ENCODE measurements around the gene MRPL22. TPM values are rescaled to one million over a fixed set of nuclear protein-coding genes. Genes with fewer than 3 reads are reported as not detected.
"Not testable (repeated sequence)": the region's sequence is repeated elsewhere in the genome, so short reads cannot be mapped to it uniquely, and the experiment has no call there.

Gene MRPL22
- 63.8 TPM for polyA plus RNA-seq (2012; ENCODE audit: missing spikeins)

- DNase-seq (ENCODE audit: insufficient read length): peak; percentile 71
- FAIRE-seq: peak; percentile 92
- peak; percentile 91 for TF ChIP-seq POLR2A (IDR thresholded peaks at IDR 0.05; ENCODE audit: low read depth, low read length)
- TF ChIP-seq TAF1 (IDR thresholded peaks at IDR 0.05; ENCODE audit: borderline replicate concordance, low read depth, low read length): peak; percentile 78; the same call in 1 of the 2 replicates
- peak; percentile 85 for TF ChIP-seq POLR2AphosphoS5 (IDR thresholded peaks at IDR 0.05; ENCODE audit: low read depth, low read length)
These were observed at the start of gene MRPL22 for GRCh38 chr5:154940772-154941620. Gene MRPL22, plus strand, starts transcription at chr5:154941073. Its CDS starts 38 bp downstream, at chr5:154941111.

GRCh38 chr5:154892369-154892771, 48.5 kb upstream of the MRPL22 start:
- no peak for DNase-seq (ENCODE audit: insufficient read length)
- no peak for TF ChIP-seq POLR2A (IDR thresholded peaks at IDR 0.05; ENCODE audit: low read depth, low read length)
- no peak for TF ChIP-seq TAF1 (IDR thresholded peaks at IDR 0.05; ENCODE audit: borderline replicate concordance, low read depth, low read length)
- no peak for TF ChIP-seq POLR2AphosphoS5 (IDR thresholded peaks at IDR 0.05; ENCODE audit: low read depth, low read length)
- FAIRE-seq: no peak

DNA sequence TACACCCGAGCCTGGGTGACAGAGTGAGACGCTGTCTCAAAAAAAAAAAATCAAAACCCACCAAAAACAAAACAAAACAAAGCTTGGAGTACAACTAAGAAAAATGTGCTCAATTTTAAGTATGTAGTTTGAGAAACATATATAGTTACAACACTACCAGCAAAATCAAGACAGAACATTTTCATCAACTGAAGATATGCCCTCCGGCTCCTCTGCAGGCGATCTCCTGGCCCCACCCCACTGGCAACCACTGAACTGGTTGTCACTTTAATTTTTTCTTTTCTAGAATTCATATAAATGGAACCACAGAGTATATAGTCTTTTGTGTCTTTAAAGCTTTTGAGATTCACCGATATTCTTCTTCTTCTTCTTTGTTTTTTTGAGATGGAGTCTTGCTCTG, 47.5 kb upstream of the MRPL22 start:
- FAIRE-seq (no peak), DNase-seq (ENCODE audit: insufficient read length) (no peak)
- TF ChIP-seq POLR2A (IDR thresholded peaks at IDR 0.05; ENCODE audit: low read depth, low read length) (no peak), TAF1 (IDR thresholded peaks at IDR 0.05; ENCODE audit: borderline replicate concordance, low read depth, low read length) (no peak), POLR2AphosphoS5 (IDR thresholded peaks at IDR 0.05; ENCODE audit: low read depth, low read length) (no peak)

GRCh38 chr5:154895606-154896561, 45.0 kb upstream of the MRPL22 start:
- TF ChIP-seq TAF1 (IDR thresholded peaks at IDR 0.05; ENCODE audit: borderline replicate concordance, low read depth, low read length) (no peak), POLR2AphosphoS5 (IDR thresholded peaks at IDR 0.05; ENCODE audit: low read depth, low read length) (no peak), POLR2A (IDR thresholded peaks at IDR 0.05; ENCODE audit: low read depth, low read length) (no peak)
- FAIRE-seq (no peak), DNase-seq (ENCODE audit: insufficient read length) (no peak)

GRCh38 chr5:154896562-154897165, 44.2 kb upstream of the MRPL22 start:
- FAIRE-seq: no peak
- TF ChIP-seq POLR2AphosphoS5 (IDR thresholded peaks at IDR 0.05; ENCODE audit: low read depth, low read length) (no peak), TAF1 (IDR thresholded peaks at IDR 0.05; ENCODE audit: borderline replicate concordance, low read depth, low read length) (no peak), POLR2A (IDR thresholded peaks at IDR 0.05; ENCODE audit: low read depth, low read length) (no peak)
- DNase-seq (ENCODE audit: insufficient read length): no peak

DNA sequence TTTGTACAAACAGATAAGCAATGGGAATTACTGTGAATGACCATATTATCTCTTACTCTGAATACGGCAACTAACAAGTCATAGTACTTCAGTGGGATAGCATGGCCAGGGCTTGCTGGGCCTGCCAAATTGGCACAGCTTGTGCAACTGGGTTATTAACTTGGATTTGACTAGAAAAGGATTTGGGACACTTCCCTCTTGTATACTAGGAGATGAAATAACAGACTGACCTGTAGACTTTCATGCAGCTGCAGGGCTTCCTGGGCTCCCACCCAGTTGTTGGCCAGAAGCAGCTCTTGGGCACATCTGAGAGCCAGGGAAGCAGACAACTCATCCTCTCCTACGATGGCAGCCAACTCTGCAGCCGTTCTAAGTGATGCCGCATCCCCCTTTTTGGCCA, 42.7 kb upstream of the MRPL22 start:
- FAIRE-seq: no peak
- DNase-seq (ENCODE audit: insufficient read length): no peak
- TF ChIP-seq POLR2A (IDR thresholded peaks at IDR 0.05; ENCODE audit: low read depth, low read length) (no peak), TAF1 (IDR thresholded peaks at IDR 0.05; ENCODE audit: borderline replicate concordance, low read depth, low read length) (no peak), POLR2AphosphoS5 (IDR thresholded peaks at IDR 0.05; ENCODE audit: low read depth, low read length) (no peak)

- no peak for DNase-seq (ENCODE audit: insufficient read length)
- TF ChIP-seq POLR2AphosphoS5 (IDR thresholded peaks at IDR 0.05; ENCODE audit: low read depth, low read length): no peak
- no peak for TF ChIP-seq TAF1 (IDR thresholded peaks at IDR 0.05; ENCODE audit: borderline replicate concordance, low read depth, low read length)
- no peak for TF ChIP-seq POLR2A (IDR thresholded peaks at IDR 0.05; ENCODE audit: low read depth, low read length)
- FAIRE-seq: no peak
These were observed 41.6 kb upstream of the MRPL22 start for GRCh38 chr5:154899151-154899816.

- no peak for DNase-seq (ENCODE audit: insufficient read length)
- TF ChIP-seq POLR2A (IDR thresholded peaks at IDR 0.05; ENCODE audit: low read depth, low read length): no peak
- no peak for TF ChIP-seq POLR2AphosphoS5 (IDR thresholded peaks at IDR 0.05; ENCODE audit: low read depth, low read length)
- TF ChIP-seq TAF1 (IDR thresholded peaks at IDR 0.05; ENCODE audit: borderline replicate concordance, low read depth, low read length): no peak
- FAIRE-seq: no peak
These were observed 40.8 kb upstream of the MRPL22 start for GRCh38 chr5:154900066-154900465.

GRCh38 chr5:154901276-154901675, 39.6 kb upstream of the MRPL22 start:
- TF ChIP-seq POLR2A (IDR thresholded peaks at IDR 0.05; ENCODE audit: low read depth, low read length): no peak
- TF ChIP-seq POLR2AphosphoS5 (IDR thresholded peaks at IDR 0.05; ENCODE audit: low read depth, low read length): no peak
- DNase-seq (ENCODE audit: insufficient read length) (no peak), FAIRE-seq (no peak)

DNA sequence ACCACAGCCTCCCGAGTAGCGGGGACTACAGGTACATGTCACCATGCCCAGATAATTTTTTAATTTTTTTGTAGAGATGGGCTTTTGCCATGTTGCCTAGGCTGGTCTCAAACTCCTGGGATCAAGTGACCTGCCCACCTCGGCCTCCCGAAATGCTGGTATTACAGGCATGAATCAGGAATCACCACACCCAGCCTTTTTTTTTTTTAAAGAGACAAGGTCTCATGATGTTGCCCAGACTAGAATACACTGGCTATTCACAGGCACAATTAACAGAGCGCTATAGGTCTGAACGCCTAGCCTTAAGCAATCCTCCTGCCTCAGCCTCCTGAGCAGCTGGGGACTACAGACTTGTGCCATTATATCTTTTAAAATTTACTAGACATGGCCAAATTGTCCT, 39.0 kb upstream of the MRPL22 start:
- no peak for DNase-seq (ENCODE audit: insufficient read length)
- FAIRE-seq: no peak
- no peak for TF ChIP-seq POLR2AphosphoS5 (IDR thresholded peaks at IDR 0.05; ENCODE audit: low read depth, low read length)
- TF ChIP-seq POLR2A (IDR thresholded peaks at IDR 0.05; ENCODE audit: low read depth, low read length): no peak
- TF ChIP-seq TAF1 (IDR thresholded peaks at IDR 0.05; ENCODE audit: borderline replicate concordance, low read depth, low read length): no peak

- not testable (repeated sequence) for FAIRE-seq; DNase-seq (ENCODE audit: insufficient read length)
These were observed 35.3 kb upstream of the MRPL22 start for GRCh38 chr5:154905601-154906000.

Measured in GM12892 (cell line).